ENCODE results near the gene PCNX2.

Gene PCNX2

DNA sequence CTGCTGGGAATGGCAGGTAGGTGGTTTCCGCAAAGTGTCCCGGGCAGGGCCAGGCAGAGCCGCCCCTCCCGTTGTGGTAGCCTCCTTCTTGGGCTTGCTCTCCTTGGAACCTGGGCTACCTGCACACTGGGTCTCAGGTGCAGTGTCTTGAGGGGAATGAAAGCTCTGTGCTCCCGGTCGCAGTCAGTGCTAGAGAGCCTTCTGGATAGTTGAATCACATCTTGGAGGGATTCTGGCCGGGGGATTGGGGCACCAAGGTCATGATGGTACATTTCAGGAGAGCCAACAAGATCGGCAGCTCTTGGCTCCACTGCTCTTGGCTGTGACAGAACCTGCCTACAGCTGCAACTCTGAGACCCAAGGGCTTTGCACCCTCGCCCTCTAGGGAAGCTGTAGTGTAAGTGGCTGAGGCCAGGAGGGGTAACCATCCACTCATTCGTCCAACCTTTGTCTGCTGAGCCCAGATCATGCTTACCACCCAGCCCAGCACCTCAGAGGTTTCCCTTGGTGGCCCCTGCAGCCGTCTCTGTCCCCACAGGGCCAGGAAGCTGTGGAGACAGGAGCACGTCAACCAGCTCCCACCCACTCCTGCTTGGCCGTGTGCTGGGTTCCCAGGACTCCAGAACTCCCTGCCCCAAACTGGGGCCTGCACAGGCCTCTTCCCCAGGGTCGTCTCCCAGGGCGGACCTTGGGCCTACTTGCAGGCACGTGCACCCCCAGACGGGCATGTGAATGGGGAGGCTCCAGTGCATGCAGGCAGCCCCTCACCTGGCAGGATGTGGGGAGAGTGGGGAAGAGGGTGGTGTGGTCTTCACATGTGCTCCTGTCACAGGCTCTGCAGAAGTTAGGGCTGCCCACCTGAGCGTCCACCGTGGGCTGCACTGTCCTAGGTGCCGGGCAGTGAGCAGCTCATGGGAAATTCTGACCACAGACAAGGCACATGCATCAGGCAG, 305.1 kb downstream of the PCNX2 start:
- in situ Hi-C loops (cut with HindIII; ENCODE audit: low pct_unique_long_range_greater_than_20kb, low sequenced_read_pairs) = no loop called here
- TF ChIP-seq JUND (IDR thresholded peaks at IDR 0.05; ENCODE audit: low read depth) = no peak
- no peak for DNase-seq (ENCODE audit: low read depth in 1 of 2, low spot score in 1 of 2)

DNA sequence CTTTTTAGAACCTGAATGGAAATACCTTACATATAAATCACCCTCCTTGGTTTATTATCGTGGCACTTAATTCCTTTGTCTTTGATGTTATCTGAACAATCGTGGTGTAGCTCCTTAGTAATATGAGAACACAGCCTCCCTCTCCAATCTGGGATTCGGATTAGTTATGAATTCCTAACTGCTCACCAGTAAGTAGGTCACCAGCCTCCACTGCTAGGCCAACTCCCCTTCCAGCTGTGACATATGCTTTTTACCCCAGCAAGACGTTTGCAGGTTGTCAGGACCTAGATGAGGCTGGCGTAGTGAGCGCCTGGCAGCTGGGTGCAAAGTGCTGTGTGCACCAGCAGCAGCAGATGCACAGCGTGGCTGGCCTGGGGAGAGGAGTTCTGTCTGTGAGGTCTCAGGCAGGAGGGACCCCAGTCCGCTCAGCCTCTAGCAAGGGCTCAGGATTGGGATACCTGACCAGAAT, 306.9 kb downstream of the PCNX2 start:
- in situ Hi-C loops (cut with HindIII; ENCODE audit: low pct_unique_long_range_greater_than_20kb, low sequenced_read_pairs) = no loop called here
- no peak for TF ChIP-seq JUND (IDR thresholded peaks at IDR 0.05; ENCODE audit: low read depth)
- no peak for DNase-seq (ENCODE audit: low read depth in 1 of 2, low spot score in 1 of 2)

- TF ChIP-seq JUND (IDR thresholded peaks at IDR 0.05; ENCODE audit: low read depth) = no peak
- DNase-seq (ENCODE audit: low read depth in 1 of 2, low spot score in 1 of 2) = no peak
- in situ Hi-C loops (cut with HindIII; ENCODE audit: low pct_unique_long_range_greater_than_20kb, low sequenced_read_pairs) = no loop called here
Measured at GRCh38 chr1:232987774-232988140, 307.8 kb downstream of the PCNX2 start.

DNA sequence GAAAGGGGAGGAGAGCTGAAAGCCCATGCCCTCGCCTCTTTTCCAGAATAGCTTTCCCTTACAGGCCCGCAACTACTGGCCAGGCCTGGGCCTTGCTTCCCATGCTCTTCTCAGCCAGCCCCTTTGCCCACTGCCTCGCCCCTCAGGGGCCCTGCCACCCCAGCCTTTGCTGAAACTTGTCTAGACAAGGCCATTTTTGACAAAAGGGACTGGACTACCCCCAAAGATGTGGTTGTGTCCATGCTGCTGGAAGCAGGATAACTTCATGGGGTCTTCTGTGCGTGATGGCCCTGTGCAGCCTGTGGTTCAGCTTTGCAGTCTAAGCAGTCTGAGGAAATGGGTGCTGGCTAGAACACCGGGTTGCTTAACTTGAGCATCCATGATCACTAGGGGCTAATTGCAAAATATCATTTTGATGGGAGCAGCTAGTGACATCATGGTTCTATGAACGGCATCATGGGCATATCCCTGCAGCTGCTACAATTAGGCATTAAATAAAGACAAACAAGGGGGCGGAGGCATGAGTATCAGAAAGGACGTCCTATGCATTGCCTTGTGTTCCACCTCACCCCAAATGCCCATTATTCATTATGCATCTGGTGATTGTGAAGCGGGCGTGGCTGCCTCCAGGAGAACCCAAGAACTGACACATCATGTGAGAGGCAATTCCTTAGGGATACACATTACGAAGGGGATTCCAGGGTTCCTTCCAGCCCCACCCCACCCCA, 308.3 kb downstream of the PCNX2 start:
- in situ Hi-C loops (cut with HindIII; ENCODE audit: low pct_unique_long_range_greater_than_20kb, low sequenced_read_pairs) = no loop called here

DNA sequence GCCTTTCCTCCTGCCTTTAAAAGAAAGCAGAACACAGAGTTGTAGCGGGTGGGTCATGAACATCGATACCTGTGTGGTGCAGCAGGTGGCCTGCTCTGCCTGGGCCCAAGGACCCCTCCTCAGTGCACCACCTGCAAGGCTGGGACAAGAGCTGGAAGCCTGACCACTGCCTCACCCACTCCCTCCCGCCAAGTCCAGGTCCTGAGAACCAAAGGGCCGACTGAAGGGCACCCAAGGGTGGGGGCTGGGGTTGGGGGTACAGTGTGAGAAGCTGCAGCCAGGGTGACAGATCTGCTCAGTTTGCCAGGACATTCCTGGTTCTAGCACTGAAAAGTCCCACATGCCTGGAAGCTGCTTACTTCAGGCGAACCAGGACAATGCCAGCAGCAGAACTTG, 309.0 kb downstream of the PCNX2 start:
- in situ Hi-C loops (cut with HindIII; ENCODE audit: low pct_unique_long_range_greater_than_20kb, low sequenced_read_pairs) = no loop called here

More for the DNA sequence above, 308.3 kb downstream of the PCNX2 start:
- TF ChIP-seq JUND (IDR thresholded peaks at IDR 0.05; ENCODE audit: low read depth) = no peak
- DNase-seq (ENCODE audit: low read depth in 1 of 2, low spot score in 1 of 2) = no peak

DNA sequence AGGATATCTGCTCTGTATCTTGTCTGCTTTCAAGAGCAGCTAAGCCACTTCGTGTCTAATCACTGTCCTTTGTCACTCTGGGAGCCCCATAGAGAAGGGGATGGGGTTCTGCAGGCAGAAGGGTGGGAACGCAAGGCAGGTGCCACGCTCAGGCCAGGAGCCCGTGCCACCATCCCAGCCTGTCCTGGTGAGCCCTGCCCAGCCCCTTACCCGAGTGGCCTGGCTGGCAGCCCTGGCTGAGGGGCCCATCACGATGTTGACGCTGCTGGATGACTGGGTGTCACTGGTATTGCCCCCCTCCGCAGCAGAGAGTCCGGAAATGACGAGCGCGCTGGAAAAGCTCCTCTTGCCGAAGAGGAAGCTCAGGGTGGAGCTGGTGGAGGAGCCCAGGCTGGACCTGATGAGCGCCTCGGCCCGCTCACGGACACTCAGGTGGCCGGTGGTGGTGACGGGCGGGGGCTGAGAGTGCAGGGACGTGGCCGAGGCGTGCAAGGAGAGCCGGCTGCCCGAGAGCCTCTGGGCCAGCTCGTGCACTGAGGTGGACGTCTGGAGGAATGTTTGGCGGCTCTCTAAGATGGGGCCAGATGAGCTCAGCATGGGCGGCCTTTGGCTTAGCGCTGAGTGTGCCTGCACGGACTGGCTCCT, 309.5 kb downstream of the PCNX2 start:
- no peak for DNase-seq (ENCODE audit: low read depth in 1 of 2, low spot score in 1 of 2)
- in situ Hi-C loops (cut with HindIII; ENCODE audit: low pct_unique_long_range_greater_than_20kb, low sequenced_read_pairs) = no loop called here
- no peak for TF ChIP-seq JUND (IDR thresholded peaks at IDR 0.05; ENCODE audit: low read depth)

More for the DNA sequence above, 309.0 kb downstream of the PCNX2 start:
- no peak for DNase-seq (ENCODE audit: low read depth in 1 of 2, low spot score in 1 of 2)
- TF ChIP-seq JUND (IDR thresholded peaks at IDR 0.05; ENCODE audit: low read depth) = no peak

GRCh38 chr1:232984577-232985425, 310.7 kb downstream of the PCNX2 start:
- no peak for TF ChIP-seq JUND (IDR thresholded peaks at IDR 0.05; ENCODE audit: low read depth)
- no peak for DNase-seq (ENCODE audit: low read depth in 1 of 2, low spot score in 1 of 2)
- in situ Hi-C loops (cut with HindIII; ENCODE audit: low pct_unique_long_range_greater_than_20kb, low sequenced_read_pairs) = no loop called here

GRCh38 chr1:232983817-232984567, 311.5 kb downstream of the PCNX2 start:
- no peak for TF ChIP-seq JUND (IDR thresholded peaks at IDR 0.05; ENCODE audit: low read depth)
- in situ Hi-C loops (cut with HindIII; ENCODE audit: low pct_unique_long_range_greater_than_20kb, low sequenced_read_pairs) = no loop called here
- DNase-seq (ENCODE audit: low read depth in 1 of 2, low spot score in 1 of 2) = no peak

- no peak for TF ChIP-seq JUND (IDR thresholded peaks at IDR 0.05; ENCODE audit: low read depth)
- DNase-seq (ENCODE audit: low read depth in 1 of 2, low spot score in 1 of 2) = no peak
- in situ Hi-C loops (cut with HindIII; ENCODE audit: low pct_unique_long_range_greater_than_20kb, low sequenced_read_pairs) = no loop called here
Measured at GRCh38 chr1:232983375-232983774, 312.1 kb downstream of the PCNX2 start.

GRCh38 chr1:232982238-232982944, 313.1 kb downstream of the PCNX2 start:
- in situ Hi-C loops (cut with HindIII; ENCODE audit: low pct_unique_long_range_greater_than_20kb, low sequenced_read_pairs) = no loop called here
- no peak for TF ChIP-seq JUND (IDR thresholded peaks at IDR 0.05; ENCODE audit: low read depth)
- peak in 1 of 2 experiments; percentile 51 for DNase-seq (ENCODE audit: low read depth in 1 of 2, low spot score in 1 of 2)

All from T47D (cell line).